DMS 273 (cell line): ENCODE results near the gene PSMB5.

Source experiments
- DNase-seq: peaks from one replicate; lab custom pipeline; 2025; ENCODE audit not compliant: unreplicated experiment; lab: John Stamatoyannopoulos, UW

The PSMB5 gene

GRCh38 chr14:23045419-23046357 lies 11.0 kb upstream of the PSMB5 start:
- no peak for DNase-seq

DNA sequence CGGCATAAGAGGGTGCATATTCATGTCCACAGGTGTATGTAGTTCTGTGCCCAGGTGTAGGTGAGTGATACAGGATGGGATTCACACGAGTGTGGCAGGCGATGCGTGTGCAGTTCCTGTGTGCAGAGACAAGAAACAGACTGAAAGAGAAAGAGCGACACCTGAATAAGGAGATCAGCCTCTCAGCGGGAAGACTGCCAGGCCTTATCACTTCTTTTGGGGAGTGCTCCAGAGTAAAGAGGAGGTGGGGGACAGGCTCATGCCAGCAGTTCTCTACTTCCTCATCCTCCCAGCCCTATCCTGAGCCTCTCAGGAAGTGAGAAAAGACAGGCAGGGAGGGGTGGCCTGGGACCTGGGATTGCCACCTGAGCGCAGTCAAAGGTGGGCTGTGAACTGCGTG lies 10.1 kb upstream of the PSMB5 start:
- no peak for DNase-seq

DNA sequence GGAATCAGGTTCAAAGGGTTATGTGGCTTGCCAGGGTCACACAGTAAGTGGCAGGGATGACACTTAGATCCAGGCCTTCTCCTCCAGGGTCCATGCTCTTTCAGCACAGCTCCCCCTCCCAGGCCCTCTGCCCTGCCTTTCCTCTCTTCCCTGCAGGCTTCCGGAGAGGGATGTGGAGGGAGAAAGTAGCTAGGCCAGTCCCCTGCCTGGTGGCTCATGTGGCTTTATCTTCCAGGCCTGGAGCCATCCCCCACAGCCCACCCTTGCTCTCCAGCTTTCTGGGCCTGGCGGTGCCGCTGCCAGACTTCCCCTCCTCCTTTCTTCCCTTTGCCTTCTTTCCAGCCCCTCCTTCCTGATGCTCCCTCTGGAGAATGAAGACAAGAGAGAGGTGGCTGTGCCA lies 9.1 kb upstream of the PSMB5 start:
- DNase-seq = no peak

DNA sequence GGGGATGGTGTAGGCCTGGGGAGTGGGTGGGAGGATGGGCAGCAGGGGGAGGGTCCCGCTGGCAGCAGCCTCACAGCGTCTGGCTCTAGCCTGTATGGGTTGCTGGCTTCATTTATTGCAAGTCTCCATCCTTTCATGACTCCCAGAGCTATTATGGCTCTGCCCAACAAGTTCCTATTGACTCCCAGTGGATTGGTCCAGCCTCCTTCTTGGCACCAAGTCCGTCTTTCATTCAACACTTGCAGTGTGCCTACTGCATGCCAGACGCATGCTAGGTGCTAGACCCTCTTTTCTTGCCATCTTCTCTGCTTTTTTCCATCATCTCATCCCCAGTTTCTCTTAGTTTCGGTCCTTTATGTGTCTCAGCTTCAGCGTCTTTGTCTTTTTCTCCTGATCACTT lies 8.4 kb upstream of the PSMB5 start:
- no peak for DNase-seq

DNA sequence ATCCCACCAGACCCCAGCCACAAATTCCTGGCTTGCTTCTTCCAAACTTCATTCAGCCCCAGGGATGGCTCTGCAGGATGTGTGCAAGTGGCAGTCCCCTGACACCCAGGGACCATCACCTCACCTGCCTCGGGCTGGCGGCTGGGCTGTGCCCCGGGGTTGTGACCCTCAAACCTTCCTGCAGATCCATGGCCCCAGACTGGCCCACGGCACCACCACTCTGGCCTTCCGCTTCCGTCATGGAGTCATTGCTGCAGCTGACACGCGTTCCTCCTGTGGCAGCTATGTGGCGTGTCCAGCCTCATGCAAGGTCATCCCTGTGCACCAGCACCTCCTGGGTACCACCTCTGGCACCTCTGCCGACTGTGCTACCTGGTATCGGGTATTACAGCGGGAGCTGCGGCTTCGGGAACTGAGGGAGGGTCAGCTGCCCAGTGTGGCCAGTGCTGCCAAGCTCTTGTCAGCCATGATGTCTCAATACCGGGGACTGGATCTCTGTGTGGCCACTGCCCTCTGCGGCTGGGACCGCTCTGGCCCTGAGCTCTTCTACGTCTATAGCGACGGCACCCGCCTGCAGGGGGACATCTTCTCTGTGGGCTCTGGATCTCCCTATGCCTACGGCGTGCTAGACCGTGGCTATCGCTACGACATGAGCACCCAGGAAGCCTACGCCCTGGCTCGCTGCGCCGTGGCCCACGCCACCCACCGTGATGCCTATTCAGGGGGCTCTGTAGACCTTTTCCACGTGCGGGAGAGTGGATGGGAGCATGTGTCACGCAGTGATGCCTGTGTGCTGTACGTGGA lies 7.7 kb upstream of the PSMB5 start, which contains the start of gene PSMB11:
PSMB11 (plus strand) TSS at position 51 of the 804 bp plus-strand sequence; CDS start at position 65, 14 bp downstream.
- DNase-seq = no peak

DNA sequence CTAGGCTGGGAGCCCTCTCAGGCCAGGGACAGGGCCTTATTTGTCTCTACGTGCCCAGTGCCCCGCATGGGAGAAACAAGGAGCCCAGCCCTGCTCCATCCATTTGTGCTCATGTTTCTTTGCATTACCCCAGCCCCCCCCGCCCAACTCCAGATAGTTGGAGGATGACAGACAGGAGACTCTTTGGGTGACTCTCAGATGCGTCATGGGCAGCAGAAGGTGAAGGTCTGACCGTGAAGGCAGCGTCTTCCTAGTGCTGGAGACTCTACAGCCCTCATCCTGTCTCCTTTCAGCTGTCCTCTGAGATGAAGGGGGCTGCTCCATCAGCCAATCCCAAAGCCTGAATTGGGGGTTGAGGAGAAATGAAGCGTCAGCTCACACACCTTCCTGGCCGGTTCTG lies 7.0 kb upstream of the PSMB5 start:
- DNase-seq = no peak

- DNase-seq = no peak
Observed at GRCh38 chr14:23040100-23040499, 5.4 kb upstream of the PSMB5 start.

- DNase-seq = no peak
Observed at GRCh38 chr14:23035303-23036144, 824 bp upstream of the PSMB5 start.

DNA sequence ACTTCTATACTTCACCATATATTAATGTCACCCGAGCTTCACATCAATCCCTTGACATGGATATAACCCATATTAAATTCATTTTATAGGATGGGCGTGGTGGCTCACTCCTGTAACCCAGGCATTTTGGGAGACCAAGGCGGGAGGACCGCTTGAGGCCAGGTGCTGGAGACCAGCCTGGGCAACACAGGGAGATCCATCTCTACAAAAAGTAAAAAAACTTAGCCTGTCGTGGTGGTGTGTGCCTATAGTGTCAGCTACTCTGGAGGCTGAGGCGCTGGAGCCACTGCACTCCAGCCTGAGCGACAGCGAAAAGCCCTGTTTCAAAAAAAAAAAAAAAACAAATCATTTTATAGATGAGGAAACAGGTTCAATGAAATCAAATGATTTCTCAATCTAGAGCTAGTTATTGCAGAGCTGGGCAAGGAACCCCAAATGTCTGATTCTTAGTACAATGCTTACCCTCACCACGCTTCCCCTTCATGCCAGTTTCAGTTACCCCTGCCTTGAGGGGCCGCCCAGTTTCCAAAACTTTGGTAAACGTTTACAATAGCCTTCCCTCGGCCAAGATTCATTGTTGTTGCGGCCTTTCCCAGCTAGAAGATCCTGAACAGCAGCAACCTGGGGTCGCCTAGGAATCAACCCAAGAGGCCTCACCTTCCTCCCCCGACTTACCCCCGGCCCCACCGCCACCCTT lies 751 bp downstream of the PSMB5 start:
- DNase-seq = no peak

- no peak for DNase-seq
Observed at GRCh38 chr14:23033251-23033727, 1.4 kb downstream of the PSMB5 start.

- no peak for DNase-seq
Observed at GRCh38 chr14:23030936-23031335, 3.8 kb downstream of the PSMB5 start.

- no peak for DNase-seq
Observed at GRCh38 chr14:23028799-23029198, 5.9 kb downstream of the PSMB5 start.

GRCh38 chr14:23025151-23025814 lies 9.4 kb downstream of the PSMB5 start:
- peak; percentile 89 for DNase-seq

DNA sequence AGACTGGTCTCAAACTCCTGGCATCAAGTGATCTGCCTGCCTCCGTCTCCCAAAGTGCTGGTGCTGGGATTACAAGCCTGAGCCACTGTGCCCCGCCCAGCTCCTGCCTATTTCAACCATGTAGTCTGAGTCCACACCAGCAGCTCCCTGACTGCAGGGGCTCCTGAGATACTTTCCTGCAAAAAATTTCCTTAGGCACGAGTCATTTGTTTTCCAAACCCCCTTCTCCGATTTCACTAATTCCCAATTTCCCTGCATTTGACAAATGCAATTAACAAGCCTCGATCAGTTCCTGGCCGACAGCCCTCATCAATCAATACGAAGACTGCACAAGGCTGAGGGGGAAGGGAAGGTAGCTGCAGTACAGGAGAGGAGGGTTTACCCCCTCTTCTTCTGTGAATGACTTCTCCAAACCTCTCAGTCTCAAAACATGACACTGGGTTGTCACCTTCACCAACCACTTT lies 10.1 kb downstream of the PSMB5 start:
- DNase-seq = peak; percentile 58

DNA sequence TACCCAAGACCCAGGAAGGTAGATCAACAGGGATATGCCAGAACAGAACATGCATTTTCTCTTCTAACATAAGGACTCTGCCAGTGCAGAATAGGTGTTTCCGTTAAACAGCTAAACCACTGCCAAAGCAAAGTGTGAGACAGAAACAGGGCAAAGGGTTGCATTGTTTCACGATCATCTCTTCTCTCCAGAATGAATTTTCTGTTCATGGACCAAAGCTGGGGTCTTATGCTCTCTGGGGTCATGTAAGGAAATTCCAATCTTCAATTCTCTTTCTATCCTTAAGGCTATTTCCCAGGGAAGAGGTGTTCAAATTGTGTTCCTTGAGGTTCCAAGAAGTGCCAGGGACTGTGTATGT lies 10.9 kb downstream of the PSMB5 start:
- DNase-seq = no peak

DNA sequence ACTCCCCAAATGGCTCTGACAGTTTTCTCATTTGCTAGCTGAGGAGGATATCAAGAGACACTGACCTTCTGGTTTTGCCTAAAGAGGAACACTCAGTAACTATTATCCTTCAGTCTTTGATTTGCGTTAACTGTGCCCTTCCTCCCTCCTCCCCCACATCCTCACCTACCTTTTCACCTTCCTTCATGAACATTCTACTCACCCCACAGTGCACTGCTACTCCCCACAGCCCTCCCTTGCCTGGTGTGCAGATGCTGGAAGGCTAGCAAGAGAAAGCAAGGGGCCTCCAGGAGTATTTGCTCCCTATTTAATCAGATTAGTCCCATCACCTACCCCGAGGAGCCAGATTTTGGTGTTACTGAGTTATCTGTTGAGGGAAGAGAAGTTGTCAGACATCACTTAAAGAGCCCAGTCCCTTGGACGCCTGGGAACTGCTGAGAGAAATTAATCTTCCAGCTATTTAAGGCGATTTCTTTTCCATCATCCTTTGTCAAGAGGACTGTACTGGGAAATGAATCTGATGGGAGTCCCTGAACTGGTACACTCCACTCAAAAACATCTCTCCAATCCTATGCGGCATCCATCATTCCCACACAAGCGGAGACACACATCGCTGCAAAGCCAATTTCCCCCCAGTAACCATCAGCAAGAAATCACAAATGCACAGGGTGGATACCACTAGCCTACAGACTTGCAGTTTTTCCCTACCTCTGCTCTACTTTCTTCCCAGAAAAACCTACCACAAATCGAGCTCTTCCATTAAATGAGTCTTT lies 11.5 kb downstream of the PSMB5 start:
- DNase-seq = no peak

- DNase-seq = no peak
Observed at GRCh38 chr14:23021889-23022442, 12.7 kb downstream of the PSMB5 start.

DNA sequence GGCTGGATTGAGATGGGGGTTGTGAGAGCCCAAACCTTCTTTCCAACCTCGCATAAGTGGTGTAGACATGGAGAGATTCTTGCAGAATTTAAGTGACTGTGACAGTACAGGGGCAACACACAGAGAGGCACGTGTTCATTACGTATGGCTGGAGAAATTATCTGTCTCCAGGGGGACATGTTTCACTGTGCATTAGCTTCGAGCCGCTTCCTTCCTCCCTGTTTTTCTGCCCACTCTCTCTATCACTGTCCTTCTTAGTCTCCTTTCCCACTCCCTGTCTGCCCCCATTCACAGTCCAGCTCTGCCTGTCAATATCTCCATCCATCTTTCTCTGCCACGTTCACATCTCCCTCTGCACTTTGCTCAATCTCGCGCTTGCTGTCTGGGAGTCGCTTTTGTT lies 13.3 kb downstream of the PSMB5 start:
- DNase-seq = no peak
